Activated naive CD4-positive, alpha-beta T cell treated with anti-CD3 and anti-CD28 coated beads, Interleukin-2, amount 10 ng/mL, durations not matched to agents 7 days and 5 days (primary cell): Measurements from ENCODE around the gene SLC13A3.
"Not testable (repeated sequence)": the region's sequence is repeated elsewhere in the genome, so short reads cannot be mapped to it uniquely, and the experiment has no call there.

Source experiments
- CTCF ChIA-PET: fragments of 350-600 bp; sonication (Branson Sonifier 250); formaldehyde crosslinking; loops from one replicate; lab custom pipeline; 2021; ENCODE audit warnings: antibody characterized with exemption; lab: Charles Lee
- DNase-seq: peaks from one replicate; pipeline ENCODE4 v3.0.0-alpha.2; 2020
- H3K27ac Mint-ChIP-seq: one replicate; pipeline ENCODE4 v1.8.0; 2021; ENCODE audit warnings: mild to moderate bottlenecking, moderate library complexity, mixed read lengths
- H3K27me3 Mint-ChIP-seq: one replicate; pipeline ENCODE4 v1.8.0; 2021; ENCODE audit warnings: mild to moderate bottlenecking, mixed read lengths
- H3K36me3 Mint-ChIP-seq: one replicate; pipeline ENCODE4 v1.8.0; 2021; ENCODE audit warnings: mixed read lengths
- H3K4me1 Mint-ChIP-seq: one replicate; pipeline ENCODE4 v1.8.0; 2021; ENCODE audit warnings: mixed read lengths
- H3K4me3 Mint-ChIP-seq: one replicate; pipeline ENCODE4 v1.8.0; 2021; ENCODE audit warnings: mild to moderate bottlenecking, moderate library complexity, mixed read lengths
- H3K9me3 Mint-ChIP-seq: one replicate; pipeline ENCODE4 v1.8.0; 2021; ENCODE audit warnings: mixed read lengths

The SLC13A3 gene

DNA sequence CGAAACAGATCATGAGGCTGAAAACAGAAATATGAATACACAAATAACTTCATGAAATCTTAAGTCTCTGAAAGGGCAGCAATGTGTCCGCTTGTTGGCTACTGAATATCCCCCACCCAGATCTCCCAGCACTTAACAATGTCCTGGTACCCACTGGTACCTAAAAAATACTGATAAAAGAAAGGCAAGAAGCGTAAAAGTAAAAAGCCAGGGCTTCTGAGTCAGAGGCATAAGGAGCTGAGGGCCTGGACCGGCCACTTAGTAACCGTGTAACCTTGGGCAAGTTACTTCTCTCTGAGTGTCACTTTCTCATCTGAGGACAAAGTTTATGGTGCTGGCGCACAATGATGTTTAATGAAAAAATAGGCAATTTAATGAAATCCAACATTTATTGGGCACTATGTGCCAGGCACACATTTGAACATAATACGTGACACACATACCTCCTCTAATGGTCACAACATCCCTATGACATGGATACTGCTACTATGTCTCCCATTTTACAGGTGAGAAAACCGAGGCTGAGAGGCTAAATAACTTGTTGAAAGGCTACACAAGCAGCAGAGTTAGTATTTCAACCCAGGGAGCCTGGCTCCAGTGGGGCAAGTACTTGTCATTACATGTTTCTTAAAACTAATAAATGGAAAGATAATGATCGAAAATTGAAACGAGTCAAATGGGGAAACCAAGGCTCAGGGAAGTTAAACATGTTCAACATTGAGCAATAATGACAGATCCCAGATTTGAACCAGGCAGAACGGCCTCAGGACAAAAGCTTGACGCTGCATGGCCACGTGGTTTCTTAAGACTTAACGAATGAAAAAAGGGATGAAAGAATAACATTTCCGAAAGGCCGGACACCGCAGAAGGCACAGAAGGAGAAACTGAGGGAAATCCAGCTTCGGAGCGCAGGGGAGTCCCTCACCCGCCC lies 37.2 kb upstream of the SLC13A3 start:
- Mint-ChIP-seq H3K27me3 (no peaks in the 10 kb centered on the region), H3K36me3 (peaks cover 21% of the 10 kb centered on the region), H3K4me3 (peak overlapping the region; percentile 85), H3K27ac (peak overlapping the region; percentile 83), H3K4me1 (peaks cover 43% of the 10 kb centered on the region), H3K9me3 (no peaks in the 10 kb centered on the region)
- no peak for DNase-seq
- CTCF ChIA-PET = interaction anchor here (0.7 to 3.1 kb wide), 6 partner anchors 8 to 168 kb away, joined by 3 to 21 read pairs (median 5); no protein-coding TSS in a partner anchor

DNA sequence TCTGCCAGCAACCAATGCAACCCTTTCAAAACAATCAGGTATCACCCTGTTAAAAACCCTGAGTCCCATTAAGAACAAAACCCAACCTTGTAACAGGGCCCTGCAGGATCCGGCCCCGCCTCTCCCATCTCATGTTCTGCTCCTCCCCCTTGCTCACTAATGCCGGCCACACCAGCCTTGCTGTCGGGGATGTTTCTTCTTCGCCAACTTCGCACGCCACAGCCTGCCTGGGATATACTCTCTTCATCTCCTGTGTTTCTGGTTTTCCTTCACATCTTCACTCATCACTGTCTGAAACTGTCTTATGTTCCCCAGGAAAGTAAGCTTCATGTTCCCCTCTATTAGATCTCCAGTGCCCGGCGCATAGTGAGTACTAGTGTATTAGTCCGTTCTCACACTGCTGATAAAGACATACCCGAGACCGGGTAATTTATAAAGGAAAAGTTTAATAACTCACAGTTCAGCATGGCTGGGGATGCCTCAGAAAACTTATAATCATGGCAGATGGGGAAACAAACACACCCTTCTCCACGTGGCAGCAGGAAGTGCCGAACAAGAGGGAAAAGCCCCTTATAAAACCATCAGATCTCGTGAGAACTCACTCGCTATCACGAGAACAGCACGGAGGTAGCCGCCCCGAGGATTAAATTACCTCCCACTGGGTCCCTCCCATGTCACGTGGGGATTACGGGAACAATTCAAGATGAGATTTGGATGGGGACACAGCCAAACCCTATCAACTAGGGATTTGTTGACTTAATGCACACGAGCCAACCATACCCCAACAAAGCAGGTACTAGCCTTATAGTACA lies 32.9 kb upstream of the SLC13A3 start:
- CTCF ChIA-PET = interaction anchor here (1.1 to 4.6 kb wide), 2 partner anchors 135 to 139 kb away, joined by 5 to 32 read pairs; partner anchors contain the start of gene OCSTAMP
- H3K27me3 Mint-ChIP-seq = no peaks in the 10 kb centered on the region
- H3K4me3 Mint-ChIP-seq = no peak overlapping the region

DNA sequence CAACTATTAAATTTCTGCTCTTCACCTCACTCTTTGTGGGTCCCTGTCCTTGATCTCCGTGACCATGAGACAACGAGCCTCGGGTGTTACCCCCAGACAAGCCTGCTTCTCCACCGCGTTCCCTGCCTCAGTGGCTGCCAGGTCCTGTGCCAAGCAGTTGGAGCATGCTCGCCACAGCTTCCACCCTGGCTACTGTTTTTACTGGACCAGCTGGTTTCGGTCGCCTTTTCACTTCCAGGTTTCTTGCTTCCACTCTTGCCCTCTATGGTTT lies 32.3 kb upstream of the SLC13A3 start:
- H3K4me1 Mint-ChIP-seq = peaks cover 35% of the 10 kb centered on the region
- H3K27ac Mint-ChIP-seq = no peak overlapping the region
- no peaks in the 10 kb centered on the region for H3K27me3 Mint-ChIP-seq
- DNase-seq = no peak
- no peak overlapping the region for H3K4me3 Mint-ChIP-seq
- H3K36me3 Mint-ChIP-seq = peaks cover 19% of the 10 kb centered on the region
- no peaks in the 10 kb centered on the region for H3K9me3 Mint-ChIP-seq
- CTCF ChIA-PET = interaction anchor here (1.1 to 4.6 kb wide), 3 partner anchors 122 to 139 kb away, joined by 5 to 32 read pairs (median 5); partner anchors contain the start of gene OCSTAMP

More for the DNA sequence above, 32.9 kb upstream of the SLC13A3 start:
- H3K27ac Mint-ChIP-seq = no peak overlapping the region
- H3K9me3 Mint-ChIP-seq = no peaks in the 10 kb centered on the region
- DNase-seq = no peak
- peaks cover 21% of the 10 kb centered on the region for H3K36me3 Mint-ChIP-seq
- H3K4me1 Mint-ChIP-seq = peaks cover 35% of the 10 kb centered on the region

DNA sequence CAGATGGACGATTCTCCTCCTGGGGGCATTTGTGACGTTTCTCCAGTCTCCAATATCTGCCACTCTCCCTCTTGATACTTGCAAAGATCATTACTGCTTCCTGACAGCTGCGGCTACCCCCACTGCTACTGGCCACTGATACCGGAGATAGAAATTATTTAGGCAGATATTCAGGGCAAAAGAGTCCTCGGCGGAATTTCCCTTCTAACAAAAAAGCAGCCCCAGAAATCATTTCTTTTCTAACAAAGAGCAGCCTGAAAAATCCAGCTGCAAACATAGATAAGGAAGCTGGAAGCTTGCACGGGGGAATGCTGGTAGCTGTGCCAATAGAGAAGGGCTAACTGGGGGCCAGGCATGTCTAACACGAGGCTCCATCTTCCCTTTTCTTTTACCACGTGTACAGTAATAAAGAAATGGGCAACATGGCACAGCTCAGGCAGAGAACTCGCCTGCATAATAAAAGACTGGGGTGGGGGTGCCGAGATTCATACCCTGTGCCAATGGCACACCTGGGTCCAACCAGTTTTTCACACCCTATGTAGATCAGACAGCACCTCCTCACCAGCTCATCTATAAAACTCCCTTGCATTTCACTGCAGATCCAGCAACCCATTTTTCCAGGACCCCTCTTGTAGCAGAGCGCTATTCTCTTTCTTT lies 31.9 kb upstream of the SLC13A3 start:
- Mint-ChIP-seq H3K27ac (no peak overlapping the region), H3K4me1 (peaks cover 33% of the 10 kb centered on the region)
- CTCF ChIA-PET = interaction anchor here (0.9 to 4.6 kb wide), 6 partner anchors 121 to 164 kb away, joined by 3 to 63 read pairs (median 28); partner anchors contain the start of gene OCSTAMP

DNA sequence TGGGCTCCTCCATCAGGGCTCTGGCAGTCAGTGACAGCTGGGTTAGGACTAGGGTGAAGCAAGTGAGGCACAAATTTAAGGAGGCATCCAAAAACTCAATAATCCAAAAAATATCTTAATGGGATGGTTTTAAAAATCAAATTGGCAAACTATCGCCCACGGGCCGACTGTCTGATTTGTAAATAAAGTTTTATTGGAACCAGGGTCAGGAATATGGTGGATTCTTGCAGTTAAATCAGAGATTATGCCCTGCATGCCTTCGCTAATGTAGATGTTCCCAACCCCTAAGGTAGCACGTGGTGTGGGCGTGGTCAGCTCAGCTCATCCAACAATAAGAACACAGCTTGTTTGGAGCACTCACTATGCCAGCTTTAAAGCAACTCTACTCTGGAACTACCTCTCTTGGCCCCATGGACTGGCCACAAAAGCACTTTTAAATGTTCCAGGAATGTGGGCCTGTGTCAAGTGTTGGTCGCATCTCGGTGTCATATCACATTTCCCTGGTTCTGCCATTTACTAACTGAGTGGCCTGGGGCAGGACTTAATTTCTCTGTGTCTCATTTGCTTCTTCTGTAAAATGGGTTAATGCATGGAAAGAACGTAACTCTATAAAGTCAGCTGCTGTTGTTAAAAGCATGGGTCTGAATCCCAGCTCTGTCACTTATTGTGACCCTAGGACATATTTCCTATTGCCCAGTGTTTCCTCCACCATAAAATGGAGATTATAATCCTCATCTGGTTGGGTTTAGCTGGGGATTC lies 31.0 kb upstream of the SLC13A3 start:
- Mint-ChIP-seq H3K4me1 (peaks cover 24% of the 10 kb centered on the region), H3K36me3 (peaks cover 18% of the 10 kb centered on the region), H3K27ac (no peak overlapping the region), H3K4me3 (no peak overlapping the region), H3K27me3 (no peaks in the 10 kb centered on the region), H3K9me3 (no peaks in the 10 kb centered on the region)
- CTCF ChIA-PET = interaction anchor here (0.6 to 4.6 kb wide), 9 partner anchors 13 to 163 kb away, joined by 3 to 63 read pairs (median 5); partner anchors contain the start of gene OCSTAMP
- no peak for DNase-seq

More for the DNA sequence above, 31.9 kb upstream of the SLC13A3 start:
- no peak overlapping the region for H3K4me3 Mint-ChIP-seq
- DNase-seq = no peak
- H3K27me3 Mint-ChIP-seq = no peaks in the 10 kb centered on the region
- H3K9me3 Mint-ChIP-seq = no peaks in the 10 kb centered on the region
- peaks cover 18% of the 10 kb centered on the region for H3K36me3 Mint-ChIP-seq

DNA sequence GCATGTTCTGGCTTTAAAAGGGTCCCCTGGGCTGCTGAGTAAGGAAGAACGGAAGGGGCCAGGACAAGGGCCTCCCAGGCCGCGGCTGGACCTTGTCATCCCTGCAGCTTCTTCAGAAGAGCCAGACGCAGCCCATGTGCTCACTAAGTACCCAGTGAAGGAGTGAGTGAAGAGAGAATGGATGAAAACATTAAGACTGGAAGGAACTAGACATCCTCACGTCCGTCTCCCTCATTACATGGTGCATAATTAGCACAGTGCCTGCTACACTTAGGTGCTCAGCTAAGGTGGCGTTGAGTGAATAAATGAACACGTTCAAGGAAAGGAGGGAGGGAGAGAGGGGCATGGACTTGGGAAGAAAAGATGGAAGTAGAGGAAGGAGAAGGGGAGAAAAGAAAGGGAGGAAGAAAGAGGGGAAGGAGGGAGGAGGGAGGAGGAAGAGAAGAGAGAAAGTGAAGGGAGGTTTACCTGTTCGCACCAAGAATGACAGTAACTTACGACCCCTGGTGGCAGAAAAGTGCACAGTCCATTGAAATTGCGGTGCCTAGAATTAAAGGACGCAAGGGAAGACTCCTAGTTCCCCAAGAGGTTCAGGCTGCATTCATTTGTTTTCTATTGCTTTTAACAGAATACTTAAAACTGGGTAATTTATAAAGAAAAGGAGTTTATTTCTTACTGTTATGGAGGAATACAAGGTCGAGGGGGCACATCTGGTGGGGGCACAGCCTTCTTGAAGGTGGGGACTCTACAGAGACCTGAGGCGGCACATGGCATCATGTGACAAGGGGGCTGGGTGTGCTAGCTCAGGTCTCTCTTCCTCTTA lies 30.0 kb upstream of the SLC13A3 start:
- H3K27ac Mint-ChIP-seq = peak overlapping the region; percentile 9
- CTCF ChIA-PET = interaction anchor here (0.6 to 4.6 kb wide), 15 partner anchors 14 to 477 kb away, joined by 3 to 63 read pairs (median 4); partner anchors contain the start of gene OCSTAMP
- H3K4me3 Mint-ChIP-seq = no peak overlapping the region
- H3K27me3 Mint-ChIP-seq = no peaks in the 10 kb centered on the region
- peaks cover 10% of the 10 kb centered on the region for H3K36me3 Mint-ChIP-seq
- DNase-seq = peak; percentile 84
- peaks cover 14% of the 10 kb centered on the region for H3K4me1 Mint-ChIP-seq
- no peaks in the 10 kb centered on the region for H3K9me3 Mint-ChIP-seq

DNA sequence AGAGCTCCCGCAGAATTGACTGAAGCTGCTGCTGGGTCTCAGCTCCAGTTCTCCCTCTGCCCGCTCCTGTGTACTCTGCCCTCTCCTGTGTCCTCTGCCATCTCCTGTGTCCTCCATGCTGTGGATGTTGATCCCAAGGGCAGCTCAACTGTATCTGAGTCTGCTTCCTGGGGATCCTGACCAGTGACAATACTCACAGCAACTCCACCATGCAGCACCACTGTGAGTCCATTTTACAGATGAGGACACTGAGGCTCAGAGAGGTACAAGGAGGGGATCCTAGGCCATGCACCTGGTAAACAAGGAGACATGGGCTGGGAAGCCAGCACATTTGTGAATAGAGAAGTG lies 29.4 kb upstream of the SLC13A3 start:
- no peak for DNase-seq
- no peaks in the 10 kb centered on the region for H3K9me3 Mint-ChIP-seq
- no peak overlapping the region for H3K27ac Mint-ChIP-seq
- CTCF ChIA-PET = interaction anchor here (0.7 to 4.6 kb wide), 13 partner anchors 14 to 476 kb away, joined by 3 to 63 read pairs (median 4); partner anchors contain the start of gene OCSTAMP
- H3K4me1 Mint-ChIP-seq = peaks cover 8% of the 10 kb centered on the region
- H3K27me3 Mint-ChIP-seq = no peaks in the 10 kb centered on the region
- H3K4me3 Mint-ChIP-seq = no peak overlapping the region
- peaks cover 5% of the 10 kb centered on the region for H3K36me3 Mint-ChIP-seq

DNA sequence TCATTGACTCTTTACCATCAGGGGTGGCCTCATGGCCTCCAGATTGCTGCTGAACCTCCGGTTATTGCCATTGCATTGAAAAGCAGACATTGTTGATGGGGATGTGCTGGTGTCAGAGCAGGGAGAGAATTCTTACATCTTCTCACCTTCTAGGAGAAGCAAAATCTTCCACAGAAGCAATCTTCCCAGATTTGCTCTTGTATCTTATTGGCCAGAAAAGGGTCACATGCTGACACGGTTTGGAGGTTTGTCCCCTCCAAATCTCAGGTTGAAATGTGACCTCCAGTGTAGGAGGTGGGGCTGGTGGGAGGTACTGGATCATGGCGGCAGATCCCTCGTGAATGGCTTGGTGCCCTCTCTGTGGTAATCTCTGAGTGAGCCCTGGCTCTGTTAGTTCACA lies 27.3 kb upstream of the SLC13A3 start:
- Mint-ChIP-seq H3K27ac (no peak overlapping the region), H3K9me3 (no peaks in the 10 kb centered on the region), H3K4me3 (no peak overlapping the region), H3K4me1 (peaks cover 5% of the 10 kb centered on the region), H3K27me3 (no peaks in the 10 kb centered on the region), H3K36me3 (no peaks in the 10 kb centered on the region)
- CTCF ChIA-PET = no interaction called here
- DNase-seq = no peak

DNA sequence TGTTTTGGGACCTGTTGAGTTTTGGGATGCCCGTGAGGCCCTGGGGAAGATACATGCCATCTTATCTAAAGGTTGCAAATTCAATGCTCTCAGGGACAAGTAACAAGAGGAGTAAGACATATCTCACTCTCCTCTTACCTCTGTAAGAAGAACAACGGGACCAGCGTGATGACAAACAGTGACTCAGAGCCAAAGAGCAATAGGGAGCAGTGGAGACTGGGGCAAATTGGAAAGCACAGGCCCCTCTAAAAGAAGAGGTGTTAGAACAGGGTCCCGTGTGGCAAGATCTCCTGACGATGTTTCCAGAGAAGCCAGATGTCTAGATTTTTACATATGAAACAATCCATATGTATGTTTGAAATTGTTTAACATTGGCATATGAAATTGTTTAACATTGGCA lies 26.3 kb upstream of the SLC13A3 start:
- Mint-ChIP-seq H3K4me3 (no peak overlapping the region), H3K27ac (no peak overlapping the region), H3K27me3 (peaks cover 5% of the 10 kb centered on the region), H3K9me3 (no peaks in the 10 kb centered on the region), H3K36me3 (no peaks in the 10 kb centered on the region), H3K4me1 (peaks cover 5% of the 10 kb centered on the region)
- DNase-seq = no peak
- CTCF ChIA-PET = no interaction called here

DNA sequence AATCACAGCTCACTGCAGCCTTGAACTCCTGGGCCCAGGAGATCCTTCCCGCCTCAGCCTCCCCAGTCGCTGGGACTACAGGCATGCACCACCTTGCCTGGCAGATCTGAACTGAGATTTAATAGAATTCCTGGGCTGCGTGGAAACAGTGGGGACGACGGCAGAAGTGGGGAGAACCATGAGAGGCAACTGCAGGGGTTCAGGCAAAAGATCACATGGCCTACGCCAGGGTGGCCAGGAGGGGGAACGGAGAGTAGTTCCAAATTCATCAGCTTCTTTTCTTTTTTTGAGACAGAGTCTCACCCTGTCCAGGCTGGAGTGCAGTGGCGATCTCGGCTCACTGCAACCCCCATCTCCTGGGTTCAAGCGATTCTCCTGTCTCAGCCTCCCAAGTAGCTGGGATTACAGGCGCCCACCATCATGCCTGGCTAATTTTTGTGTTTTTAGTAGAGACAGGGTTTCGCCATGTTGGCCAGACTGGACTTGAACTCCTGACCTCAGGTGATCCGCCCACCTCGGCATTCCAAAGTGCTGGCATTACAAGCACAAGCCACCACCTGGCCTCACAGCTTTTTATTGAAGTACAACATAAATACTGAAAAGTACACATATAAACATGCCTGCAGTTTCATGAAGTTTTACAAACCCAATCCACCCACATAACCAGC lies 25.5 kb upstream of the SLC13A3 start:
- CTCF ChIA-PET = interaction anchor here (0.6 to 1.1 kb wide), 2 partner anchors 132 to 157 kb away, joined by 3 read pairs; no protein-coding TSS in a partner anchor
- not testable (repeated sequence) for H3K9me3 Mint-ChIP-seq, H3K4me3 Mint-ChIP-seq, DNase-seq, H3K27me3 Mint-ChIP-seq, H3K36me3 Mint-ChIP-seq, H3K27ac Mint-ChIP-seq, H3K4me1 Mint-ChIP-seq

DNA sequence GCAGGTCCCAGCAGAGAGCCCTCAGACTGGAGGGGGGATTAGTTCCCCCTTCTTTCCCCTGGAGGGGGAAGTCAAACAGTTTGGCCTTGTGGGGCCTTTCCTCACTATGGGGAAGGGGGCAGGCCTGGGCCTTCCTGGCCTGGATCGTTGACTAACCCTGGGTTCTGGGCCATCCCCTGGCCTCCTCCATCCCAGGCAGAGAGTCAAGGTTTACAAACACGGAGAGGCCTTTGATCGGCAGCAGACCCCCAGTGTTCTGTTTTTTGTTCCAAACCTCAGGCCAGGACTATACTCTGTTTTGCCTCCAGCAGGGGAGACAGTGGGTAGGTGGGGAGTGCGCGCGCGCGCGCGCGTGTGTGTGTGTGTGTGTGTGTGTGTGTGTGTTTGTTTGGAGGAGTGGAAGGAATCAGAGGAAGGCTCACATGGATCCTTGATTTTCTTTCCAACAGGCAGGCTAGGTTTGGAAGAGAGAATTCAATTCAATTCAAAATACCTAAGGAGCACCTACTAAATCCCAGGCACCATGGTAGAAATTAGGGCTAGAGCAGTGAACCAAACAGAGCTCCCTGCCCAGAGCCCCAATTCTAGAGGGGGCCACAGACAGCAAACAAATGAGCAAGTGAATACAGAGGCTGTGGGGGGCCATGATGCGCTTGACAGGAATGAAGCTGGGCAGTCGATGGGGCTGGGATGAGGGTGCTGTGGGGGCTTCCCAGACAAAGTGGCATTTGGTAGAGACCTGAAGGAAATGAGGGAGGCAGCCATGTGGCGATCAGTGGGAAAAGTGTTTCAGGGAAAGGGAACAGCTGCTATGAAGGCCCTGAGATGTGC lies 23.2 kb upstream of the SLC13A3 start:
- Mint-ChIP-seq H3K9me3 (peaks cover 8% of the 10 kb centered on the region), H3K4me3 (no peak overlapping the region), H3K27ac (no peak overlapping the region), H3K4me1 (no peaks in the 10 kb centered on the region), H3K27me3 (peaks cover 7% of the 10 kb centered on the region), H3K36me3 (no peaks in the 10 kb centered on the region)
- DNase-seq = no peak
- CTCF ChIA-PET = no interaction called here
